Measurements from ENCODE around the gene LRMDA.

LRMDA gene

GRCh38 chr10:75449382-75450074 lies 18.1 kb downstream of the LRMDA start:
- no peak for TF ChIP-seq CTCF (conservative IDR thresholded peaks at IDR 0.05; ENCODE audit: low read length)
- DNase-seq (ENCODE audit: low read depth) = no peak
- no peak overlapping the region for H3K4me3 ChIP-seq (ENCODE audit: low read length)

- no peak for TF ChIP-seq CTCF (conservative IDR thresholded peaks at IDR 0.05; ENCODE audit: low read length)
- DNase-seq (ENCODE audit: low read depth) = no peak
- H3K4me3 ChIP-seq (ENCODE audit: low read length) = no peak overlapping the region
Measured at GRCh38 chr10:75450075-75450445, 18.6 kb downstream of the LRMDA start.

- no peak for TF ChIP-seq CTCF (conservative IDR thresholded peaks at IDR 0.05; ENCODE audit: low read length)
- no peak overlapping the region for H3K4me3 ChIP-seq (ENCODE audit: low read length)
- DNase-seq (ENCODE audit: low read depth) = no peak
Measured at GRCh38 chr10:75450644-75451640, 19.5 kb downstream of the LRMDA start.

- DNase-seq (ENCODE audit: low read depth) = no peak
- TF ChIP-seq CTCF (conservative IDR thresholded peaks at IDR 0.05; ENCODE audit: low read length) = no peak
- no peak overlapping the region for H3K4me3 ChIP-seq (ENCODE audit: low read length)
Measured at GRCh38 chr10:75451831-75452230, 20.4 kb downstream of the LRMDA start.

GRCh38 chr10:75452997-75453396 lies 21.6 kb downstream of the LRMDA start:
- no peak for TF ChIP-seq CTCF (conservative IDR thresholded peaks at IDR 0.05; ENCODE audit: low read length)
- no peak overlapping the region for H3K4me3 ChIP-seq (ENCODE audit: low read length)
- no peak for DNase-seq (ENCODE audit: low read depth)

- no peak overlapping the region for H3K4me3 ChIP-seq (ENCODE audit: low read length)
- DNase-seq (ENCODE audit: low read depth) = no peak
- TF ChIP-seq CTCF (conservative IDR thresholded peaks at IDR 0.05; ENCODE audit: low read length) = no peak
Measured at GRCh38 chr10:75456122-75456521, 24.7 kb downstream of the LRMDA start.

Measured in AG10803 (cell line).